Neuron (in vitro differentiated cells): Measurements from ENCODE around the gene ATXN7.

Source experiments
- H2AFZ ChIP-seq: one replicate; pipeline ENCODE4 v1.6.1; 2013; ENCODE audit warnings: low read depth, mild to moderate bottlenecking, inconsistent platforms, low read length, moderate library complexity
- H3K27me3 ChIP-seq: one replicate; pipeline ENCODE4 v1.6.1; 2013; ENCODE audit warnings: low read length; ENCODE audit not compliant: insufficient read depth
- H3K36me3 ChIP-seq: one replicate; pipeline ENCODE4 v1.6.1; 2013; ENCODE audit warnings: low read length; ENCODE audit not compliant: insufficient read depth
- H3K4me1 ChIP-seq: one replicate; pipeline ENCODE4 v1.6.1; 2013; ENCODE audit warnings: low read length; ENCODE audit not compliant: insufficient read depth
- H3K4me3 ChIP-seq: 2 replicates; pipeline ENCODE4 v1.5.1; 2013; ENCODE audit warnings: mild to moderate bottlenecking, low read length, moderate library complexity
- H3K9me3 ChIP-seq: one replicate; pipeline ENCODE4 v1.6.1; 2013; ENCODE audit warnings: low read length

ATXN7 gene

GRCh38 chr3:63937661-63938651, 74.3 kb downstream of the ATXN7 start:
- Histone ChIP-seq H3K27me3 (no peaks in the 10 kb centered on the region), H3K9me3 (no peaks in the 10 kb centered on the region), H3K4me3 (no peak overlapping the region), H3K36me3 (peaks cover 5% of the 10 kb centered on the region), H3K4me1 (no peaks in the 10 kb centered on the region), H2AFZ (no peak overlapping the region)

GRCh38 chr3:63940389-63940757, 76.7 kb downstream of the ATXN7 start:
- no peaks in the 10 kb centered on the region for H3K9me3 ChIP-seq

DNA sequence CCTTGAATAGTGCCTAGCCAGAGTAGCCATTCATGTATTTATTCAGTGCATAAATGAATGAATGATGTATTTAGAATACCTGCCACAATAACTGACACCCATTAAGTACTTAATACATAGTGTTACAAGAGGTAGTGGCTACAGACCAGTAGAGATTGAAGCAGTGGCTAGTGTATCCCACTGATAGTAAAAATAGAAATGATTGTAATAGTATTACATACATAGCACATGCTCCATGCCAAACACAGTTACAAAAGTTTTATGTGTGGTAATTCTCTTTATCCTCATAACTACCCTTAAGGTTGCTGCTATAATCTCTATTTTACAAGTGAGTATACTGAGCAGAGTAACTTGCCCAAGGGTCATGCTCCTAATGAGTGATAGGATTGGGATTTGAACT, 78.9 kb downstream of the ATXN7 start:
- Histone ChIP-seq H3K27me3 (no peaks in the 10 kb centered on the region), H3K4me1 (no peaks in the 10 kb centered on the region), H3K4me3 (no peak overlapping the region), H3K9me3 (no peaks in the 10 kb centered on the region), H2AFZ (no peak overlapping the region), H3K36me3 (peaks cover 9% of the 10 kb centered on the region)

More at GRCh38 chr3:63940389-63940757, 76.7 kb downstream of the ATXN7 start:
- Histone ChIP-seq H3K36me3 (peaks cover 9% of the 10 kb centered on the region), H2AFZ (no peak overlapping the region), H3K4me1 (no peaks in the 10 kb centered on the region), H3K27me3 (no peaks in the 10 kb centered on the region), H3K4me3 (no peak overlapping the region)

GRCh38 chr3:63943678-63944077, 80.0 kb downstream of the ATXN7 start:
- H2AFZ ChIP-seq = no peak overlapping the region
- H3K36me3 ChIP-seq = peaks cover 9% of the 10 kb centered on the region
- H3K4me3 ChIP-seq = no peak overlapping the region
- no peaks in the 10 kb centered on the region for H3K27me3 ChIP-seq
- H3K9me3 ChIP-seq = no peaks in the 10 kb centered on the region
- H3K4me1 ChIP-seq = no peaks in the 10 kb centered on the region

- peaks cover 6% of the 10 kb centered on the region for H3K36me3 ChIP-seq
- H3K4me1 ChIP-seq = peaks cover 6% of the 10 kb centered on the region
- H2AFZ ChIP-seq = no peak overlapping the region
- H3K27me3 ChIP-seq = no peaks in the 10 kb centered on the region
- no peak overlapping the region for H3K4me3 ChIP-seq
- no peaks in the 10 kb centered on the region for H3K9me3 ChIP-seq
These were observed 82.0 kb downstream of the ATXN7 start for GRCh38 chr3:63945558-63946096.

GRCh38 chr3:63946753-63947152, 83.1 kb downstream of the ATXN7 start:
- no peaks in the 10 kb centered on the region for H3K27me3 ChIP-seq
- no peak overlapping the region for H3K4me3 ChIP-seq
- H3K9me3 ChIP-seq = no peaks in the 10 kb centered on the region

GRCh38 chr3:63947594-63947993, 83.9 kb downstream of the ATXN7 start:
- Histone ChIP-seq H3K4me1 (peaks cover 25% of the 10 kb centered on the region), H3K4me3 (no peak overlapping the region), H3K36me3 (peaks cover 6% of the 10 kb centered on the region), H2AFZ (no peak overlapping the region), H3K27me3 (no peaks in the 10 kb centered on the region), H3K9me3 (no peaks in the 10 kb centered on the region)

More at GRCh38 chr3:63946753-63947152, 83.1 kb downstream of the ATXN7 start:
- Histone ChIP-seq H3K36me3 (peaks cover 6% of the 10 kb centered on the region), H2AFZ (no peak overlapping the region), H3K4me1 (peaks cover 17% of the 10 kb centered on the region)

GRCh38 chr3:63949005-63949404, 85.3 kb downstream of the ATXN7 start:
- Histone ChIP-seq H3K4me1 (peaks cover 26% of the 10 kb centered on the region), H3K36me3 (peaks cover 4% of the 10 kb centered on the region), H3K27me3 (no peaks in the 10 kb centered on the region), H2AFZ (no peak overlapping the region), H3K4me3 (no peak overlapping the region), H3K9me3 (no peaks in the 10 kb centered on the region)

GRCh38 chr3:63950698-63951097, 87.0 kb downstream of the ATXN7 start:
- H3K36me3 ChIP-seq = peaks cover 8% of the 10 kb centered on the region
- H3K9me3 ChIP-seq = no peaks in the 10 kb centered on the region
- H3K4me1 ChIP-seq = peaks cover 26% of the 10 kb centered on the region
- no peak overlapping the region for H3K4me3 ChIP-seq
- H3K27me3 ChIP-seq = no peaks in the 10 kb centered on the region
- H2AFZ ChIP-seq = no peak overlapping the region

GRCh38 chr3:63951492-63952247, 88.0 kb downstream of the ATXN7 start:
- no peaks in the 10 kb centered on the region for H3K9me3 ChIP-seq
- no peak overlapping the region for H3K4me3 ChIP-seq
- peaks cover 8% of the 10 kb centered on the region for H3K36me3 ChIP-seq
- H3K27me3 ChIP-seq = no peaks in the 10 kb centered on the region
- H2AFZ ChIP-seq = no peak overlapping the region
- peaks cover 26% of the 10 kb centered on the region for H3K4me1 ChIP-seq

DNA sequence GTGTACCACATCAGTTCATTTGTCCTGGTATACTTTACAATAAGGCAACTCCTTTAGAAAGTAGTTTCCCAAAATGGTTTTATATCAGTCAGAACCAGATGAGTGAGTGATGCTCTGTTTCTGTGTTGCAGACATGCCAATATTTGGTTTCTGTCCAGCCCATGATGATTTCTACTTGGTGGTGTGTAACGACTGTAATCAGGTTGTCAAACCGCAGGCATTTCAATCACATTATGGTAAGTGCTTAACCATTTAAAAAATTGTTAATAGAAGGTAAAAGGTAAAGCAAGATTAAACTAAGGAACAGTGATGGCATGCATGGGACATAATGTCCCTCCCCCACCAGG, 88.6 kb downstream of the ATXN7 start:
- no peak overlapping the region for H3K4me3 ChIP-seq
- H2AFZ ChIP-seq = no peak overlapping the region
- peaks cover 8% of the 10 kb centered on the region for H3K36me3 ChIP-seq
- H3K9me3 ChIP-seq = no peaks in the 10 kb centered on the region
- peaks cover 26% of the 10 kb centered on the region for H3K4me1 ChIP-seq
- H3K27me3 ChIP-seq = no peaks in the 10 kb centered on the region

DNA sequence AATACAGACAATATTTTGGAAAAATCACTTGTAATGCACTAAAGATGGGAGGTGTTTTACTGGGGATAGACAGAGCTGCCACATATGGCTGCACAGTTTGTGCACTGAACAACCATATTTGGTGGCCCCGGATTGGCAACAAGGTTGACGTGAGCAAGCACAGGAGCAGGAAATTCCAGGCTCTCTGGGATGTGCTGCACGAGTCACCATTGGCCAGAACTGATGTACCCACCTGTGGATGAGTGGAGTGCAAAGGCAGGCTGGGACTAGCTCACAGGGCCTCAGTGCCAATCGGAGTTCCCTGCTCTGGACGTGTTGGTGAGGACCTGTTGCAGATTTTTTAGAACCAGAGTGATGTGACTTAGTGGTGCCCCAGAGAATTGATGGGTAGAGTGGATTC, 90.5 kb downstream of the ATXN7 start:
- H3K36me3 ChIP-seq = peaks cover 8% of the 10 kb centered on the region
- H2AFZ ChIP-seq = no peak overlapping the region
- H3K4me3 ChIP-seq = no peak overlapping the region
- no peaks in the 10 kb centered on the region for H3K27me3 ChIP-seq
- H3K9me3 ChIP-seq = no peaks in the 10 kb centered on the region
- peaks cover 22% of the 10 kb centered on the region for H3K4me1 ChIP-seq

GRCh38 chr3:63955036-63955650, 91.5 kb downstream of the ATXN7 start:
- H3K4me1 ChIP-seq = peaks cover 19% of the 10 kb centered on the region

More at GRCh38 chr3:63955036-63955650, 91.5 kb downstream of the ATXN7 start:
- no peak overlapping the region for H3K4me3 ChIP-seq
- H3K9me3 ChIP-seq = no peaks in the 10 kb centered on the region
- no peaks in the 10 kb centered on the region for H3K27me3 ChIP-seq
- no peak overlapping the region for H2AFZ ChIP-seq
- peaks cover 8% of the 10 kb centered on the region for H3K36me3 ChIP-seq
